ENCODE results near the gene LRP5. TPM values are rescaled to one million over a fixed set of nuclear protein-coding genes. Genes with fewer than 3 reads are reported as not detected.

LRP5 gene
- total RNA-seq, 1 donor from 2014 or later = 44.3 TPM

DNA sequence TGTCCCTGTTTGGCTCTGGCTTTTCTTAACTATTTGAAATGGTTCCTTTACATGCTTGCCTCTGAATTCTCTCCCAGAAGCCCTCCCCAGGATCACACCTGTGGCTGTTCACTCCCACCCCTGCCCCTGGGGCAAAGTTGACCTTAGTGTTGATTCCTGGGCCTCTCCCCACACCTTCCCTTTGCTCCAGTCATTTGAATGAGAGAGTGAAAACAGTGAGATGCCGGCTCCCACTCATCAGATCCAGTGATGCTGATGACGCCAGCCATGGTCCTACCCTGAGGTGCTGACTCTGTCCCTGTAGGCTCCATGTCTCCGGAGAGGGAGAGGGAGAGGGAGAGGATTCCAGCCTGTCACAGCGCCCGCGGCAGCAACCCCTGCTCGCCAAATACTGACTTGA, 40.7 kb downstream of the LRP5 start:
- H3K4me1 Mint-ChIP-seq = peaks cover 19% of the 10 kb centered on the region
- H3K27ac Mint-ChIP-seq (ENCODE audit: unreplicated experiment) = no peak overlapping the region
- no peak for DNase-seq (ENCODE audit: low read depth, low spot score)
- H3K36me3 Mint-ChIP-seq (ENCODE audit: low read depth) = peaks cover 18% of the 10 kb centered on the region
- no peaks in the 10 kb centered on the region for H3K27me3 Mint-ChIP-seq (ENCODE audit: low read depth)
- H3K4me3 Mint-ChIP-seq = no peak overlapping the region
- TF ChIP-seq, protein P1, sequence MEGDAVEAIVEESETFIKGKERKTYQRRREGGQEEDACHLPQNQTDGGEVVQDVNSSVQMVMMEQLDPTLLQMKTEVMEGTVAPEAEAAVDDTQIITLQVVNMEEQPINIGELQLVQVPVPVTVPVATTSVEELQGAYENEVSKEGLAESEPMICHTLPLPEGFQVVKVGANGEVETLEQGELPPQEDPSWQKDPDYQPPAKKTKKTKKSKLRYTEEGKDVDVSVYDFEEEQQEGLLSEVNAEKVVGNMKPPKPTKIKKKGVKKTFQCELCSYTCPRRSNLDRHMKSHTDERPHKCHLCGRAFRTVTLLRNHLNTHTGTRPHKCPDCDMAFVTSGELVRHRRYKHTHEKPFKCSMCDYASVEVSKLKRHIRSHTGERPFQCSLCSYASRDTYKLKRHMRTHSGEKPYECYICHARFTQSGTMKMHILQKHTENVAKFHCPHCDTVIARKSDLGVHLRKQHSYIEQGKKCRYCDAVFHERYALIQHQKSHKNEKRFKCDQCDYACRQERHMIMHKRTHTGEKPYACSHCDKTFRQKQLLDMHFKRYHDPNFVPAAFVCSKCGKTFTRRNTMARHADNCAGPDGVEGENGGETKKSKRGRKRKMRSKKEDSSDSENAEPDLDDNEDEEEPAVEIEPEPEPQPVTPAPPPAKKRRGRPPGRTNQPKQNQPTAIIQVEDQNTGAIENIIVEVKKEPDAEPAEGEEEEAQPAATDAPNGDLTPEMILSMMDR (conservative IDR thresholded peaks at IDR 0.05) = no peak
- no peaks in the 10 kb centered on the region for H3K9me3 Mint-ChIP-seq

DNA sequence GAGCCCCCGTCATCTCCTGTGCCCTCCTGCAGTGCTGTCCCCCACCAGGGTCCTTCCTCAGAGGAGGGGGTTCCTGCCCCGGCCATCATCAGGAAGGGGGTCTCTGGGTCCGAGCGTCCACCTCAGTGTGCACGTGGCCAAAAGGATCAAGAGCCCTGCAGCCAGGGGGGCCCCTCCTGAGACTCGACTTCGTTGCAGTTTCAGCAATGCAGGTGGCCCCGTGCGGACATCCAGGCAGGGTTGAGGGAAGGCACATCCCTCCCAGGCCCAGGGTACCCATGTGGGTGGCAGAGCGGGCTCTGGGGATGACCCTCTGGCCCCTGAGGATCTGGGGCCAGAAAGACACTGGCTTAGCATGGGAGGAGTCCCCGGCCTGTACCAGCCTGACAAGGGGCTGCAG, 41.3 kb downstream of the LRP5 start:
- H3K4me3 Mint-ChIP-seq = no peak overlapping the region
- no peak for DNase-seq (ENCODE audit: low read depth, low spot score)
- H3K9me3 Mint-ChIP-seq = no peaks in the 10 kb centered on the region
- H3K4me1 Mint-ChIP-seq = peaks cover 19% of the 10 kb centered on the region
- H3K27ac Mint-ChIP-seq (ENCODE audit: unreplicated experiment) = no peak overlapping the region
- H3K27me3 Mint-ChIP-seq (ENCODE audit: low read depth) = no peaks in the 10 kb centered on the region
- TF ChIP-seq, protein P1 (conservative IDR thresholded peaks at IDR 0.05) = no peak
- peaks cover 21% of the 10 kb centered on the region for H3K36me3 Mint-ChIP-seq (ENCODE audit: low read depth)

DNA sequence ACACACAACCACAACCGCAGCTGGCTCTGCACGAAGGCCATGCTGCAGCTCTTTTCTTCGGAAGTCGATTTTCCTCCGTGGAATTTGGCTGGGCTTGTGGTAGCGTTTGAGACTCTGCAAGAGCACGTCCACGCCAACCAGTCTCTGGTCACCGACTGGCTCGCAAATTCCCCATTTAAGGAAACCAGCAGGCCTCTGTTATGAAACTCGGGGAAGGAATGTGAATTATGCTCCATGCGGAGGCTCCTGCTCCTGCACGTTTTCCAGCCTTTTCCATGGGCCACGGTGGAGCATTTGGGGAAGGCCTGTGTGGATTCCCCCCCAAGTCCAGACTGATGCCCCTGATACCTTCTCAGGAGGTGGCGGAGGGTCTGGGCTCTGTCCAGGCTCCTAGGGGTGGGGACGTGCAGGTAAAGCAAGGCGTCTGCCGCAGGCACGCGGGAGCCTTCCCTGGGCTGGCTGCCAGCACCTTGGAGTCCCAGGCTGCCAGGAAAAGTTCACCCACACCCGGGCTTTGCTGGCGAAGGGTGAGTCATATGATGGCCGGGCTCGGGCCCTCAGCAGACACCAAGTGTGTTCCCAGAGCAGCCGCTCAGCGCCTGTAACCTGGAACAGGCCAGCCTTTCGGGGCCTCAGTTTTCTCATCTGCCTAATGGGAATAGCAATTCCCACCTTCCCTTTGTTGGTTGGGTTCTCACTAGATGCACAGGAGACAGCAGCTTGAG, 41.9 kb downstream of the LRP5 start:
- Mint-ChIP-seq H3K4me1 (peaks cover 19% of the 10 kb centered on the region), H3K27ac (ENCODE audit: unreplicated experiment) (no peak overlapping the region), H3K36me3 (ENCODE audit: low read depth) (peaks cover 25% of the 10 kb centered on the region), H3K9me3 (no peaks in the 10 kb centered on the region), H3K4me3 (no peak overlapping the region), H3K27me3 (ENCODE audit: low read depth) (no peaks in the 10 kb centered on the region)
- TF ChIP-seq, protein P1 (conservative IDR thresholded peaks at IDR 0.05) = no peak
- DNase-seq (ENCODE audit: low read depth, low spot score) = no peak

DNA sequence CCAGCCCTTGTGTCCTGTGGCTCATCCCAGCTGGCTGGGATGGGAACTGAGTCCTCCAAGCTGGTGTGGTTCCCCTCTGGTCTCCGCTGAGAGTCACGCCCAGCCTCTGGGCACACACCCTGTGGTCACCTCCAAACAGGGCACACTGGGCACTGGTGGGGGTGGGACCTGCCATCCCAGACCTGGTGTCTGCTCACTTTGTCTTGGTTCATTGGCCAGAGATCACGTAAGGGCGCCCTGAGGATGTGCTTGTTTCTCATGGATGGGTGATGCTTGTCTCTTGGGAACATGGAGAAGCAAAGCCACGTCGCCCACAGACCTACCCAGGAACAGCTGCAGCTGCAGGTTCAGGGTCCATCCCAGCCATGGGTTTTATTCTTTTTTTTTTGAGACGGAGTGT, 43.1 kb downstream of the LRP5 start:
- Mint-ChIP-seq H3K27ac (ENCODE audit: unreplicated experiment) (no peak overlapping the region), H3K36me3 (ENCODE audit: low read depth) (peaks cover 30% of the 10 kb centered on the region), H3K27me3 (ENCODE audit: low read depth) (no peaks in the 10 kb centered on the region), H3K4me3 (no peak overlapping the region), H3K4me1 (peaks cover 18% of the 10 kb centered on the region), H3K9me3 (no peaks in the 10 kb centered on the region)
- TF ChIP-seq, protein P1 (conservative IDR thresholded peaks at IDR 0.05) = no peak
- DNase-seq (ENCODE audit: low read depth, low spot score) = no peak

DNA sequence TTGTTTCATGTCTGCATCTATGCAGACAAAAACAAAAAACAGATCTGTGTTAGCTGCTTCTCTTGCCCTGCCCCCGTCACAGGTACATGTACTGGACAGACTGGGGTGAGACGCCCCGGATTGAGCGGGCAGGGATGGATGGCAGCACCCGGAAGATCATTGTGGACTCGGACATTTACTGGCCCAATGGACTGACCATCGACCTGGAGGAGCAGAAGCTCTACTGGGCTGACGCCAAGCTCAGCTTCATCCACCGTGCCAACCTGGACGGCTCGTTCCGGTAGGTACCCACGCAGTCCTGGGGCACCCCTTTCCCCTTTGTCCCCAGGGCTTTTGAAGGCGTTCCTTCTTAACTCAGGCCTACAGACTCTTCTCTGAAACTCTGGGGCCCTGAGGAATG, 45.2 kb downstream of the LRP5 start:
- Mint-ChIP-seq H3K36me3 (ENCODE audit: low read depth) (peaks cover 23% of the 10 kb centered on the region), H3K4me1 (peaks cover 1% of the 10 kb centered on the region), H3K4me3 (no peak overlapping the region), H3K9me3 (no peaks in the 10 kb centered on the region), H3K27ac (ENCODE audit: unreplicated experiment) (no peak overlapping the region), H3K27me3 (ENCODE audit: low read depth) (no peaks in the 10 kb centered on the region)
- TF ChIP-seq, protein P1 (conservative IDR thresholded peaks at IDR 0.05) = no peak
- DNase-seq (ENCODE audit: low read depth, low spot score) = no peak
